Type B pancreatic cell (in vitro differentiated cells): ENCODE measurements around the gene ZNFX1. TPM values are rescaled to one million over a fixed set of nuclear protein-coding genes. Genes with fewer than 3 reads are reported as not detected.

Experiments
- DNase-seq: peaks from one replicate; pipeline ENCODE4 v3.0.0; 2021; ENCODE audit warnings: mixed read lengths; ENCODE audit not compliant: unreplicated experiment; ENCODE audit errors: extremely low spot score
- H3K27ac Mint-ChIP-seq: 2 replicates; pipeline ENCODE4 v1.8.0; 2021; ENCODE audit warnings: mild to moderate bottlenecking, mixed read lengths
- H3K27me3 Mint-ChIP-seq: 2 replicates; pipeline ENCODE4 v1.8.0; 2021; ENCODE audit warnings: mixed read lengths
- H3K36me3 Mint-ChIP-seq: 2 replicates; pipeline ENCODE4 v1.8.0; 2021; ENCODE audit warnings: mixed read lengths
- H3K4me1 Mint-ChIP-seq: one replicate; pipeline ENCODE4 v1.8.0; 2021; ENCODE audit warnings: mixed read lengths; ENCODE audit not compliant: unreplicated experiment
- H3K4me3 Mint-ChIP-seq: 2 replicates; pipeline ENCODE4 v1.8.0; 2021; ENCODE audit warnings: mild to moderate bottlenecking, mixed read lengths
- H3K9me3 Mint-ChIP-seq: 2 replicates; pipeline ENCODE4 v1.8.0; 2021; ENCODE audit warnings: mixed read lengths
- total RNA-seq: library from RNA; stranded (reverse); gene quantifications from 2 replicates; pipeline ENCODE4 v1.2.1, GENCODE V29; 2021; ENCODE audit warnings: low replicate concordance
- TF ChIP-seq, protein P1 (sequence below): fragments of 200-600 bp; sonication (generic); conservative IDR thresholded peaks from 2 replicates; pipeline ENCODE4 v1.5.0; 2021; ENCODE audit warnings: antibody characterized with exemption, mild to moderate bottlenecking

The ZNFX1 gene
- total RNA-seq, 1 donor from 2014 or later = 14.1 TPM

DNA sequence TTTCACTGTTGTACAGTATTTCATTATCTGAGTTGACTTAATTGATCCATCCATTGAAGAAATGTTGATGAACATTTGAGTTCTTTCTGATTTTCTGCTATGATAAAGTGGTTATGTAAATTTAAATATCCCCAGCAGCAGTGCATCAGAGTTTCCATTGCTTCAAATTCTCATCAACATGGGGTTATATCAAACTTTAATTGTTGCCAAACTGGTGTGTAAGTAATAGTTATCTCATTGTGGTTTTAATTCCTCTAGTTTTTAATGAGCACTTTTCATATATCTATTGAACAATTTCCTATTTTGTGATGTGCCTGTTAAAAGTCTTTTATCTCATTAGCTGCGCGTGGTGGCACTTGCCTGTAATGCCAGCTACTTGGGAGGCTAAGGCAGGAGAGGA lies 18.1 kb downstream of the ZNFX1 start:
- Mint-ChIP-seq H3K9me3 (no peaks in the 10 kb centered on the region), H3K4me3 (no peak overlapping the region), H3K36me3 (peaks cover 35% of the 10 kb centered on the region), H3K27ac (no peak overlapping the region), H3K27me3 (no peaks in the 10 kb centered on the region), H3K4me1 (no peaks in the 10 kb centered on the region)
- TF ChIP-seq, protein P1, sequence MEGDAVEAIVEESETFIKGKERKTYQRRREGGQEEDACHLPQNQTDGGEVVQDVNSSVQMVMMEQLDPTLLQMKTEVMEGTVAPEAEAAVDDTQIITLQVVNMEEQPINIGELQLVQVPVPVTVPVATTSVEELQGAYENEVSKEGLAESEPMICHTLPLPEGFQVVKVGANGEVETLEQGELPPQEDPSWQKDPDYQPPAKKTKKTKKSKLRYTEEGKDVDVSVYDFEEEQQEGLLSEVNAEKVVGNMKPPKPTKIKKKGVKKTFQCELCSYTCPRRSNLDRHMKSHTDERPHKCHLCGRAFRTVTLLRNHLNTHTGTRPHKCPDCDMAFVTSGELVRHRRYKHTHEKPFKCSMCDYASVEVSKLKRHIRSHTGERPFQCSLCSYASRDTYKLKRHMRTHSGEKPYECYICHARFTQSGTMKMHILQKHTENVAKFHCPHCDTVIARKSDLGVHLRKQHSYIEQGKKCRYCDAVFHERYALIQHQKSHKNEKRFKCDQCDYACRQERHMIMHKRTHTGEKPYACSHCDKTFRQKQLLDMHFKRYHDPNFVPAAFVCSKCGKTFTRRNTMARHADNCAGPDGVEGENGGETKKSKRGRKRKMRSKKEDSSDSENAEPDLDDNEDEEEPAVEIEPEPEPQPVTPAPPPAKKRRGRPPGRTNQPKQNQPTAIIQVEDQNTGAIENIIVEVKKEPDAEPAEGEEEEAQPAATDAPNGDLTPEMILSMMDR = no peak
- no peak for DNase-seq

DNA sequence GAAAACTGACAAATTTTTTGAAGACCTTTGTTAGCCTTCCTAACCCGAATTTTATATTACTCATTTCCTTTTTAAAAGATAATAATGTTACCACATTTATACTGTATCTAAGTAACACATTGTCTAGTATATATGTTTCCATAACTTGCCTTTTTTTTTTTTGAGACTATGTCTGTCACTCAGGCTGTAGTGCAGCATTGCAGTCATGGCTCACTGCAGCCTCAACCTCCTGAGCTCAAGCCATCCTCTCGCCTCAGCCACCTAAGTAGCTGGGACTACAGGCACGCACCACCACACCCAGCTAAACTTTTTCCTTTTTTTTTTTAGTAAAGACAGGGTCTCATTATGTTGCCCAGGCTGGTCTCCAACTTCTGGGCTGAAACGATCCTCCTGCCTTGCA lies 18.6 kb downstream of the ZNFX1 start:
- Mint-ChIP-seq H3K9me3 (no peaks in the 10 kb centered on the region), H3K36me3 (peaks cover 37% of the 10 kb centered on the region), H3K27ac (no peak overlapping the region), H3K4me1 (no peaks in the 10 kb centered on the region), H3K4me3 (no peak overlapping the region), H3K27me3 (no peaks in the 10 kb centered on the region)
- TF ChIP-seq, protein P1 = no peak
- DNase-seq = no peak

DNA sequence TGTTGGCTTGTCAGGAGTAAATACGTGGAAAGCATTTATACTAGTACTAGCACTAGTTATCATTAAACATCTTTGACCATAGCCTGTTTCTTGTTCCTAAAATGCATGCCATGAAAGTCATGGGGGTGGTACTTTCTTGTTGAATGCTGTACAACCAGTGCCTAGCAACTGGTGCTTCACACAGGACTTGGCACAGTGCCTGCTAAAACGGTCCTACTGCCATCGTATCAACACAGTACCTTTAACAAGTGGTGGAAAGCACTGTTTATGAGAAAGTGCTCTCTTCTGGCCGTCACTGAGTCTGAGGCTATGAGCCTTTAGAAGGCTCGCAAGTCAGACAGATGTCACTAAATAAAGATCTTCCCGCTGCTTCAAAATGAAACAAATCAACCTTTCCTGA lies 21.6 kb downstream of the ZNFX1 start:
- no peaks in the 10 kb centered on the region for H3K27me3 Mint-ChIP-seq
- no peaks in the 10 kb centered on the region for H3K9me3 Mint-ChIP-seq
- TF ChIP-seq, protein P1 = no peak
- H3K36me3 Mint-ChIP-seq = peaks cover 34% of the 10 kb centered on the region
- H3K27ac Mint-ChIP-seq = no peak overlapping the region
- no peak overlapping the region for H3K4me3 Mint-ChIP-seq
- no peak for DNase-seq
- H3K4me1 Mint-ChIP-seq = no peaks in the 10 kb centered on the region

DNA sequence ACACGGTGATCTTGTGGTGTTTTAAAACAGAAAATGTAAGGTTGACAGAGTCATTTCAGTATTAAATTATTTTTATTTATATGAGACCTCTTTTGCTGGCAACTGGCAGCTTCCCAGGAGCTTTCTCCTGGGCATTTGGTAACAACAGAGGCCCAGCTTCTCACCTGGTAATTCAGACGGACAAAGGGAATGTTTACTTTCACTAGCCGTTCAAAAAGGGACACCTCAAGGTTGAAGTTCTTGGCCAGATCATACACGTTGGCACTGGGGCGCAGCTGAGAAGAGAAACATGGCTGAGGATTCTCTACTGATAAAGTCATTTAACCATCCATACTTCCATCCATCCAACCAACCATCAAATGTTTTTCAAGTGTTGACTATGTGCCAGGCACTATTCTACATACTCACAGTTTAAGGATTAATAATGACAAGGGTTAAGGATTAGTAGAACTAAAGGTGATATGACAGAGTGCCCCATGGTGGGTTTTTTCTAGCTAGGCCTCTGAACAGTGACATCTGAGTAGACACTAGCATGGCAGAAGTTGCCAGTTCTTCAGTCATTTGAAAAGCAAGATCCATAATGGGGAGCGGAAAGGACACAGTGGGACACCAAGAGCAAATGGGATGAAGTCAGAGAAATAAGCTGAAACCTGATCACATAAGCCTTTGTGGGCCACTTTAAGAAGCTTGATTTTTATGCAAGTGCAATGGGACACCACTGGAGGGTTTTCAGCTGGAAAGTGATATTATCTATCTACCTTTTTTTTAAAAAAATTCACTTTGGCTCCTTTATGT lies 25.1 kb downstream of the ZNFX1 start:
- TF ChIP-seq, protein P1 = no peak
- Mint-ChIP-seq H3K4me1 (no peaks in the 10 kb centered on the region), H3K4me3 (no peak overlapping the region), H3K9me3 (no peaks in the 10 kb centered on the region), H3K36me3 (peaks cover 27% of the 10 kb centered on the region), H3K27me3 (no peaks in the 10 kb centered on the region), H3K27ac (no peak overlapping the region)
- no peak for DNase-seq

DNA sequence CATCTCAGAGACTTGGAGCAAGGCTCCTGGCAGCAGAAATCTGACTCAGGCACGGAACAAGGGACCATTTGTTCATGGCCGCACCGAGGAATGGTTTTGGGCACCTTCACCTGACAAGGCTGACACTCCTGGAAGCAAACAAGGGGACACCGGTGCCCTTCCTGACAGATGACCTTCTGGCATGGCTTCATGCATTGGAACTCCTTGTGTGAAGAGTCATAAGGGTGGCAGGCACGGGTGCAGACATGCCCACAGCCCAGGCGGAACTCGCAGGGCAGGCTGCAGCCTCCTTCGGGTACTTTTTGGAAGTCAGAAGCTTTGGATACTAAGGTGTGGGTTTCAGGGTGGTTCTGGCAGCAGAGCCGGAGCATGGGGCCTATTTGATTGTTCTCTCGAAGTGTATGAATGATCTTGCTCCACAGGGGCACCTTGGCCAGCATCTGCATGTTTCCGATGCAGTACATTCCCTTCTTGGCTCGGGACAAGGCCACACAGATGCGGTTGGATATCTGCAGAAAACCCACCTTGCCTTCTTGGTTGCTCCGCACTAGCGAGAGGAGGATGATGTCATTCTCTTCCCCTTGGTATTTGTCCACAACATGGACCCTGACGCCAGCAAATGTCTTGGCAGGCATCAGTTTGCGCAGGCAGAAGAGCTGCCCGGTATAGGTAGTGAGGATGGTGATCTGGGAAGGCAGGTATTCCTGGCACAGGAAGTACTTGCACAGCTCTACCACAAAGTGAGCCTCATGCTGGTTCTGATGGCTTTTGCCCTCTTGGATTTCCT lies 28.8 kb downstream of the ZNFX1 start:
- Mint-ChIP-seq H3K27me3 (no peaks in the 10 kb centered on the region), H3K27ac (no peak overlapping the region), H3K4me1 (no peaks in the 10 kb centered on the region), H3K36me3 (peaks cover 24% of the 10 kb centered on the region), H3K4me3 (no peak overlapping the region), H3K9me3 (no peaks in the 10 kb centered on the region)
- no peak for DNase-seq
- TF ChIP-seq, protein P1 = no peak
